ENCODE data around the gene ABCF2. TPM values are rescaled to one million over a fixed set of nuclear protein-coding genes. Genes with fewer than 3 reads are reported as not detected.

The ABCF2 gene
- total and polyA plus RNA-seq, 2 of the 13 experiments (the other 11 are each of a cell fraction or from before 2014, with no cell fraction given) = 16.3 to 42.5 TPM

DNA sequence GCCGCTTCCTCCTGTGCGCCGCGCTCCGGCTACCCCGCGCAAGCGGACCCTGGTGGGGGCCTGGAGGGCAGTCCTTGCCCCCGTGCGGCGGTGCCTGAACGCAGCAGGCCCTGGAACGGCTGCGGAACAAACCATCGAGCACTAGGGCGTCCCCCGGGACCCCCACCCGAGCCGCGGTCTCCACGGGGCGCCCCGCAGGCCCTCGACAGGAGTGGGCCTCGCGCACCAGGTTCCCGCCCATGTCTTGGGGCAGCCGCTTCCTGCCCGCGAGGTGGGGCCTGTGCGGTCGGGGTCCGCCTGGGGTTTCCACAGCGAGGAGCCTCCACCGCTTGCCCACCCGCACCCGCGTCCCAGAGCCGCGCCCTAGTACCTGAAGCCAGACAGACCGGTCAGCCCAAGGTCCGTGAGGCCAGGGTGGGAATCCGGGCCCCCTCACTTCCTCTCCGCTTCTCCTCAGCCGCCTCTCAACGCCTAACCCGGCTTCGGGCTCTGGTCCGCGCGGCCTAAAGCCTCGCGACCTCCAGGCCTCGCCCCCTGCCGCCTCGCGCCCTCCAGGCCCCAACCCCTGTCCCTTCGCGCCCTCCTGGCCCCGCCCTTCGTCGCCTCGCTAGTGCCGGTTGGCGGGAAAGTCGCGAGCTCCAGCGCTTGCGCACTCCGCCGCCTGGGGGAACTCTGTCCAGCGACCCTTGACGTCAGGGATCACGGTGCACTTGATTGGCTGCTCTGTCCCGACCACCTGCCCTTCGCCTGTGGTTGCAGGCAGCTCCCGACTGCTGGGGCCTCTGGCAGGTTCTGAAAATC, 52.6 kb downstream of the ABCF2 start:
- Histone ChIP-seq H3K9me3 (ENCODE audit: low read length) (no peaks in the 10 kb centered on the region), H3K4me2 (ENCODE audit: low read depth, low read length) (no peak overlapping the region), H3K27ac (ENCODE audit: extremely low read length, insufficient read depth, low read length) (no peak overlapping the region), H2AFZ (ENCODE audit: low read length) (no peak overlapping the region), H3K9ac (ENCODE audit: insufficient read depth, low read depth, low read length) (no peak overlapping the region), H3K79me2 (ENCODE audit: insufficient read depth, low read length) (no peaks in the 10 kb centered on the region), H3K36me3 (replicated peaks in 1 of 2; ENCODE audit: control insufficient read depth in 1 of 2, insufficient read depth in 2 of 2, low read length in 2 of 2) (no peaks in the 10 kb centered on the region), H3K4me1 (ENCODE audit: insufficient read depth, low read length) (no peaks in the 10 kb centered on the region), H4K20me1 (ENCODE audit: insufficient read depth, low read length) (no peaks in the 10 kb centered on the region), H3K27me3 (ENCODE audit: control insufficient read depth in 1 of 2, insufficient read depth in 2 of 2, low read length in 2 of 2) (peaks cover 0 to 45% of the 10 kb centered on the region in 2 experiments; a peak in 3 of 5 replicates), H3K4me3 (replicated peaks in 1 of 3; ENCODE audit: insufficient read depth in 1 of 3, low read depth in 2 of 3, low read length in 3 of 3) (no peak overlapping the region)
- DNase-seq (ENCODE audit: low spot score) = no peak
- FAIRE-seq = no peak
- no peak for ATAC-seq
- intact Hi-C loops (cut with micrococcal nuclease; ENCODE audit: unreplicated experiment) (loop anchor here (10.0 kb wide), 1 partner anchor 130 kb away; no protein-coding TSS in a partner anchor), in situ Hi-C loops (cut with HindIII; ENCODE audit: extremely low pct_ligation_motif_present, low pct_unique_long_range_greater_than_20kb) (no loop called here)
- no TSS peak for BruUV-seq (replicated peaks)
- CTCF ChIA-PET (ENCODE audit: low intra/inter-chr PET ratio, low total read pairs) = no interaction called here
- POLR2A ChIA-PET = no interaction called here
- WGBS (ENCODE audit: low lambda C conversion rate) = 83% methylated on average over 51 of the region's 77 CpGs
- TF ChIP-seq RFX5 (IDR thresholded peaks at IDR 0.05; ENCODE audit: low read depth, low read length) = peak; percentile 60; the same call in 1 of the 2 replicates
- TF ChIP-seq, protein P1, sequence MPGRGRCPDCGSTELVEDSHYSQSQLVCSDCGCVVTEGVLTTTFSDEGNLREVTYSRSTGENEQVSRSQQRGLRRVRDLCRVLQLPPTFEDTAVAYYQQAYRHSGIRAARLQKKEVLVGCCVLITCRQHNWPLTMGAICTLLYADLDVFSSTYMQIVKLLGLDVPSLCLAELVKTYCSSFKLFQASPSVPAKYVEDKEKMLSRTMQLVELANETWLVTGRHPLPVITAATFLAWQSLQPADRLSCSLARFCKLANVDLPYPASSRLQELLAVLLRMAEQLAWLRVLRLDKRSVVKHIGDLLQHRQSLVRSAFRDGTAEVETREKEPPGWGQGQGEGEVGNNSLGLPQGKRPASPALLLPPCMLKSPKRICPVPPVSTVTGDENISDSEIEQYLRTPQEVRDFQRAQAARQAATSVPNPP (CRISPR knock-in tag; IDR thresholded peaks at IDR 0.05) = no peak

DNA sequence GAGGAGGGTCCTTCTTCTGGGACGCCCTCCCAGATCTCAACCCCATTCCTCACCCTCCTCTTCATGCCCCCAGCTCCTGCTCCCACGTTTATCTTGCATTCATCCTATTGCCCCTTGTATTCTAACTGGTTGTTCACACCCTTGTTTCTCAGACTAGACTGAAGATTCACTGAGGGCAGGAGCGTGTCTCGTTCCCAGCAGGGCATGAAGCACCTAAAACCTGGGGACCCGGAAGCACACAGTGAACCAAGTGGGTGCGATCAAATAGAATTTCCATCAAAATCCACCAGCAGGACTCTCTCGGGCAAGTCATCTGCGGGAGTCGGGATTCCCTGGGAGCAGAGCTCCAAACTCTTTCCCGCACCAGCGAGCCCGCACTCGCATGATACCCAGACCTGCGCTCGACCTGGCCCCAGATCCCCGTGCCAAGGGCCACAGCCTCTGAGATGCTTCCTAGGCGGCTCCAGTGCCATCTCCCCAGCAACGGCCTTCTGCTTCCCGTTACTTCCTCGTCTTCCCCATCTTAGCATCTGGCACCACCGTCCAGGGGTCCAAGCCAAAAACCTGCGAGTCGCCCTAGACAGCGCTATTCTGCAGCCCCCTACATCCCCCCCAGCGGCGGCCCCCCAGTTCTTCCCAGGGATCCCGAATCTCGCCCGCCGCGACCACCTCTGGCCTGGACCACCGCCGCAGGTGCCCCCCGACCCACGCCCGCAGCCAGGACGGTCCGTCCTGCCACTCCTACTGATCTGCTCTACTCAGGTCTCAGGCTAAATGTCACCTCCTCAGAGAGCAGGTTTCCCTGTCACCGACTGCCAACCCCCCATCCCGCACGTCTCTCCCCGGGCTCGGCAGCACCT, 53.4 kb downstream of the ABCF2 start:
- ChIA-PET POLR2A (no interaction called here), CTCF (ENCODE audit: low intra/inter-chr PET ratio, low total read pairs) (interaction anchor here (2.4 to 2.7 kb wide), 2 partner anchors 49 to 130 kb away, joined by 8 to 67 read pairs; no protein-coding TSS in a partner anchor)
- DNase-seq (ENCODE audit: low spot score) = no peak
- Histone ChIP-seq H3K4me1 (ENCODE audit: insufficient read depth, low read length) (no peaks in the 10 kb centered on the region), H3K9me3 (ENCODE audit: low read length) (no peaks in the 10 kb centered on the region), H3K36me3 (replicated peaks in 1 of 2; ENCODE audit: control insufficient read depth in 1 of 2, insufficient read depth in 2 of 2, low read length in 2 of 2) (no peaks in the 10 kb centered on the region), H3K27ac (ENCODE audit: extremely low read length, insufficient read depth, low read length) (no peak overlapping the region), H3K27me3 (ENCODE audit: control insufficient read depth in 1 of 2, insufficient read depth in 2 of 2, low read length in 2 of 2) (peaks cover 0 to 45% of the 10 kb centered on the region in 2 experiments; a peak in 4 of 5 replicates), H2AFZ (ENCODE audit: low read length) (no peak overlapping the region), H3K9ac (ENCODE audit: insufficient read depth, low read depth, low read length) (no peak overlapping the region), H4K20me1 (ENCODE audit: insufficient read depth, low read length) (no peaks in the 10 kb centered on the region), H3K4me2 (ENCODE audit: low read depth, low read length) (no peak overlapping the region), H3K4me3 (replicated peaks in 1 of 3; ENCODE audit: insufficient read depth in 1 of 3, low read depth in 2 of 3, low read length in 3 of 3) (no peak overlapping the region), H3K79me2 (ENCODE audit: insufficient read depth, low read length) (no peaks in the 10 kb centered on the region)
- no peak for ATAC-seq
- no peak for FAIRE-seq
- 60% methylated on average over 42 of the region's 43 CpGs for WGBS (ENCODE audit: low lambda C conversion rate)
- intact Hi-C loops (cut with micrococcal nuclease; ENCODE audit: unreplicated experiment) (loop anchor here (10.0 kb wide), 1 partner anchor 131 kb away; no protein-coding TSS in a partner anchor), in situ Hi-C loops (cut with HindIII; ENCODE audit: extremely low pct_ligation_motif_present, low pct_unique_long_range_greater_than_20kb) (no loop called here)
- TF ChIP-seq, protein P2, sequence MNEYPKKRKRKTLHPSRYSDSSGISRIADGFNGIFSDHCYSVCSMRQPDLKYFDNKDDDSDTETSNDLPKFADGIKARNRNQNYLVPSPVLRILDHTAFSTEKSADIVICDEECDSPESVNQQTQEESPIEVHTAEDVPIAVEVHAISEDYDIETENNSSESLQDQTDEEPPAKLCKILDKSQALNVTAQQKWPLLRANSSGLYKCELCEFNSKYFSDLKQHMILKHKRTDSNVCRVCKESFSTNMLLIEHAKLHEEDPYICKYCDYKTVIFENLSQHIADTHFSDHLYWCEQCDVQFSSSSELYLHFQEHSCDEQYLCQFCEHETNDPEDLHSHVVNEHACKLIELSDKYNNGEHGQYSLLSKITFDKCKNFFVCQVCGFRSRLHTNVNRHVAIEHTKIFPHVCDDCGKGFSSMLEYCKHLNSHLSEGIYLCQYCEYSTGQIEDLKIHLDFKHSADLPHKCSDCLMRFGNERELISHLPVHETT (CRISPR knock-in tag; conservative IDR thresholded peaks at IDR 0.05) = no peak
- no peak for TF ChIP-seq AGO2 (optimal IDR thresholded peaks at IDR 0.05; ENCODE audit: low read depth, low read length)
- no peak for TF ChIP-seq SNAI1 (CRISPR knock-in tag; IDR thresholded peaks at IDR 0.05; ENCODE audit: borderline replicate concordance)
- no peak for TF ChIP-seq BHLHE40 (IDR thresholded peaks at IDR 0.05; ENCODE audit: low read length)
- no peak for TF ChIP-seq ZNF550 (CRISPR knock-in tag; IDR thresholded peaks at IDR 0.05; ENCODE audit: borderline replicate concordance)
- TF ChIP-seq, protein P3, sequence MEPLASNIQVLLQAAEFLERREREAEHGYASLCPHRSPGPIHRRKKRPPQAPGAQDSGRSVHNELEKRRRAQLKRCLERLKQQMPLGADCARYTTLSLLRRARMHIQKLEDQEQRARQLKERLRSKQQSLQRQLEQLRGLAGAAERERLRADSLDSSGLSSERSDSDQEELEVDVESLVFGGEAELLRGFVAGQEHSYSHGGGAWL (CRISPR knock-in tag; IDR thresholded peaks at IDR 0.05) = no peak
- TF ChIP-seq, protein P4, sequence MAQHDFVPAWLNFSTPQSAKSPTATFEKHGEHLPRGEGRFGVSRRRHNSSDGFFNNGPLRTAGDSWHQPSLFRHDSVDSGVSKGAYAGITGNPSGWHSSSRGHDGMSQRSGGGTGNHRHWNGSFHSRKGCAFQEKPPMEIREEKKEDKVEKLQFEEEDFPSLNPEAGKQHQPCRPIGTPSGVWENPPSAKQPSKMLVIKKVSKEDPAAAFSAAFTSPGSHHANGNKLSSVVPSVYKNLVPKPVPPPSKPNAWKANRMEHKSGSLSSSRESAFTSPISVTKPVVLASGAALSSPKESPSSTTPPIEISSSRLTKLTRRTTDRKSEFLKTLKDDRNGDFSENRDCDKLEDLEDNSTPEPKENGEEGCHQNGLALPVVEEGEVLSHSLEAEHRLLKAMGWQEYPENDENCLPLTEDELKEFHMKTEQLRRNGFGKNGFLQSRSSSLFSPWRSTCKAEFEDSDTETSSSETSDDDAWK (CRISPR knock-in tag; IDR thresholded peaks at IDR 0.05) = no peak
- BruUV-seq (replicated peaks) = no TSS peak
